Measurements from ENCODE around the gene CCDC27.

Gene CCDC27

GRCh38 chr1:3773572-3774275 lies 21.5 kb downstream of the CCDC27 start:
- Histone ChIP-seq H3K36me3 (replicated peaks) (no peaks in the 10 kb centered on the region), H3K27me3 (replicated peaks) (no peaks in the 10 kb centered on the region), H3K4me3 (ENCODE audit: low read depth, low read length) (no peak overlapping the region), H3K27ac (no peak overlapping the region)
- TF ChIP-seq CTCF (IDR thresholded peaks at IDR 0.05; ENCODE audit: low read depth, low read length, missing control alignments), result no peak
- DNase-seq, result no peak
- in situ Hi-C loops (cut with HindIII; ENCODE audit: low pct_ligation_motif_present, low sequenced_read_pairs), result no loop called here

GRCh38 chr1:3774276-3774945 lies 22.2 kb downstream of the CCDC27 start:
- Histone ChIP-seq H3K27ac (no peak overlapping the region), H3K27me3 (replicated peaks) (no peaks in the 10 kb centered on the region), H3K36me3 (replicated peaks) (peaks cover 5% of the 10 kb centered on the region), H3K4me3 (ENCODE audit: low read depth, low read length) (no peak overlapping the region)
- in situ Hi-C loops (cut with HindIII; ENCODE audit: low pct_ligation_motif_present, low sequenced_read_pairs), result no loop called here
- DNase-seq, result no peak
- TF ChIP-seq CTCF (IDR thresholded peaks at IDR 0.05; ENCODE audit: low read depth, low read length, missing control alignments), result no peak

GRCh38 chr1:3774946-3775489 lies 22.8 kb downstream of the CCDC27 start:
- Histone ChIP-seq H3K36me3 (replicated peaks) (peaks cover 10% of the 10 kb centered on the region), H3K27me3 (replicated peaks) (no peaks in the 10 kb centered on the region), H3K4me3 (ENCODE audit: low read depth, low read length) (no peak overlapping the region), H3K27ac (no peak overlapping the region)
- no peak for DNase-seq
- in situ Hi-C loops (cut with HindIII; ENCODE audit: low pct_ligation_motif_present, low sequenced_read_pairs), result no loop called here
- TF ChIP-seq CTCF (IDR thresholded peaks at IDR 0.05; ENCODE audit: low read depth, low read length, missing control alignments), result no peak

- peak; percentile 33 for TF ChIP-seq CTCF (IDR thresholded peaks at IDR 0.05; ENCODE audit: low read depth, low read length, missing control alignments)
- no peak overlapping the region for H3K27ac ChIP-seq
These were observed 23.4 kb downstream of the CCDC27 start for GRCh38 chr1:3775490-3776230.

GRCh38 chr1:3776231-3776961 lies 24.1 kb downstream of the CCDC27 start:
- no peak for TF ChIP-seq CTCF (IDR thresholded peaks at IDR 0.05; ENCODE audit: low read depth, low read length, missing control alignments)
- no peaks in the 10 kb centered on the region for H3K27me3 ChIP-seq (replicated peaks)
- H3K36me3 ChIP-seq (replicated peaks), result peaks cover 17% of the 10 kb centered on the region
- H3K27ac ChIP-seq, result no peak overlapping the region
- no peak for DNase-seq
- in situ Hi-C loops (cut with HindIII; ENCODE audit: low pct_ligation_motif_present, low sequenced_read_pairs), result no loop called here
- no peak overlapping the region for H3K4me3 ChIP-seq (ENCODE audit: low read depth, low read length)

More at GRCh38 chr1:3775490-3776230, 23.4 kb downstream of the CCDC27 start:
- Histone ChIP-seq H3K27me3 (replicated peaks) (no peaks in the 10 kb centered on the region), H3K36me3 (replicated peaks) (peaks cover 11% of the 10 kb centered on the region), H3K4me3 (ENCODE audit: low read depth, low read length) (no peak overlapping the region)
- in situ Hi-C loops (cut with HindIII; ENCODE audit: low pct_ligation_motif_present, low sequenced_read_pairs), result no loop called here
- peak; percentile 34 for DNase-seq

All from brain microvascular endothelial cell (primary cell).